Measurements from ENCODE around the gene NEUROD2. TPM values are rescaled to one million over a fixed set of nuclear protein-coding genes. Genes with fewer than 3 reads are reported as not detected.

NEUROD2 gene
- total RNA-seq, 2 experiments from 2014 or later, result not detected

DNA sequence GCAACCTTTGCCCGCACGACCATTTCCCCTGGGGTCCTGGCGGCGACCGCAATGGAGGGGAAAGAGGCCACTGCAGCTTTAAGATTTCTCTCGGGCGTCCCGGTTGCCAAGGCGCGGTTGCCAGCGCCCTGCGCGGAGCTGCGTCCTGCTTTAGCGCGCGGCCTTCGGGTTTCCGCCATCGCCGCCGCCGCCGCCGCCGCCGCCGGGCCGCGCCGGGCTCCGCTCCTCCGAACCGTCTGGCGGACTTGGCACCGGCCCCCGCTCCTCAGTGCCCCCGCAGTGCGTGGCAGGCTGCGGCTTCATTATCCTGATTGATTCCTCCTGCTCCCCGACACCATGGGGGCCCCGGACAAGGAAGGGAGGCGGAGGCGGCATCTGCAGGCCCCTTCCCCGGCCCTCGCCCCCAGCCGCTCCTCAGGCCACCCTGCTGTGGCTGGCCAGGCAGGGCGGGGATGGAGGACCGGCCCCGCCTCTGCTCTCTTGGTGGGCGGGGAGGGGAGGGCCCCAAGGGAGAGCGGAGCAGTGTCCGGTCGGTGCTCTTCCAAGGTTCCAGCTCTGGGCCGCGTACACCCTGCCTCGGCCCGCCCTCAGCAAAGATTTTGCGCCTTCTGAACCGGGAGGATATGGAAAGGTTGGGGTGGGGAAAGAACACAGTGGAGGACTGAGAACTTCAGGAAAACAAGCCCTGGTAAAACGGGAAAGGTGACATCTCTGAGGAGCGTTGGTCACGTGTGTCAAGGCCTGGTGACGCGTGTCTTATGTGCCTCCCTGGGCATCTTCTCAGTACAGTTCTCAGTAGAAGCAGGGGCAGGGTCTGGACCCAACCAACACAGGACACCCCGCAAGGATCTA, 34.0 kb downstream of the NEUROD2 start:
- peak overlapping the region; percentile 61 for H3K4me3 Mint-ChIP-seq
- peaks cover 3% of the 10 kb centered on the region for H3K4me1 Mint-ChIP-seq
- POLR2A ChIA-PET, result no interaction called here

DNA sequence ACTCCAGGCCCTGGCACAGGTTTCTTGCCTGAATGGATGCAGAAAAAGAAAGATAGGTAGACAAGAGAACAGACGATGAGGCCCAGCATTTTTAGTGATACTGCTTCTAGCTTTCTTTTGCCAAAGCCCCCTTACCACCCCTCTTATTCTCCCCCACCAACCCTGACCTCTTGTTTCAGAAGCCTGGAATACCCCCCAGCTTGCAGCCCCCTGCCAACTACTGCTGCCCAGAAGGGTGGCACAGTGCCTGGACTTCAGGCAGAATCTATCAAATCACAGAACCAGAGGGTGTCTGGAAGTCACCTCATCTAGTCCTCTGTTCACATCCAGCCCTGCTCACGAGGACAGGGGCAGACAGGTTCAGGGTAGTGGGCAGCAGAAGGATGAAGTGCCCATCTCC, 35.6 kb downstream of the NEUROD2 start:
- ChIA-PET CTCF (no interaction called here), POLR2A (no interaction called here)
- ATAC-seq (no peak), DNase-seq (no peak)
- Mint-ChIP-seq H3K4me1 (peaks cover 3% of the 10 kb centered on the region), H3K27me3 (peaks cover 4% of the 10 kb centered on the region), H3K36me3 (ENCODE audit: low read depth) (peaks cover 41% of the 10 kb centered on the region), H3K4me3 (no peak overlapping the region), H3K27ac (no peak overlapping the region), H3K9me3 (ENCODE audit: low read depth) (peaks cover 6% of the 10 kb centered on the region)
- intact Hi-C loops (cut with DNase I, micrococcal nuclease), result no loop called here

More for the DNA sequence above, 34.0 kb downstream of the NEUROD2 start:
- peaks cover 30% of the 10 kb centered on the region for H3K36me3 Mint-ChIP-seq (ENCODE audit: low read depth)
- peak; percentile 67 for DNase-seq
- H3K27ac Mint-ChIP-seq, result peak overlapping the region; percentile 55
- CTCF ChIA-PET, result interaction anchor here (0.6 to 1.4 kb wide), 3 partner anchors 43 to 440 kb away, joined by 3 to 5 read pairs (median 3); no protein-coding TSS in a partner anchor
- peaks cover 4% of the 10 kb centered on the region for H3K27me3 Mint-ChIP-seq
- intact Hi-C loops (cut with DNase I, micrococcal nuclease), result no loop called here
- peaks cover 6% of the 10 kb centered on the region for H3K9me3 Mint-ChIP-seq (ENCODE audit: low read depth)
- peak; percentile 81 for ATAC-seq

DNA sequence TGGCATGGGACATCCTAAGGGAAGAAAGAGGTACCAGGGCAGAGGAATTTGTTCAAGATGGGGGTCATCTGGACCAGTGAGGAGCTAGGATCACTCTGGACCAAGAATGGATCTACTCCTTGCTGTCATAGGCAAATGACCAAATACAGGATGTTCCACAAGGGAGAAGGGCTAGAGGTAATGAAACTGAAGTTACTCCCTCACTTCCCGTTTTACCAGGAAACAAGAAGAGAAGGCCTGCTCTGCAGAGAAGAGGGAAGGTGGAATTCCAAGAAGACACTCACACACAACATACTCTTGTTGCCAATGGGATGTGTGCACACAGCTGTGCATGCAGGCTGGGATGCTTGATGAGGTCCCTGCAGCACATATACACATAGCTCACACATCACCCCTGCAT, 38.6 kb downstream of the NEUROD2 start:
- no peak overlapping the region for H3K4me3 Mint-ChIP-seq
- peaks cover 3% of the 10 kb centered on the region for H3K27me3 Mint-ChIP-seq
- ChIA-PET POLR2A (no interaction called here), CTCF (no interaction called here)
- ATAC-seq (no peak), DNase-seq (no peak)
- intact Hi-C loops (cut with DNase I, micrococcal nuclease), result no loop called here
- peaks cover 6% of the 10 kb centered on the region for H3K9me3 Mint-ChIP-seq (ENCODE audit: low read depth)
- peaks cover 3% of the 10 kb centered on the region for H3K4me1 Mint-ChIP-seq
- H3K27ac Mint-ChIP-seq, result no peak overlapping the region
- peaks cover 50% of the 10 kb centered on the region for H3K36me3 Mint-ChIP-seq (ENCODE audit: low read depth)

DNA sequence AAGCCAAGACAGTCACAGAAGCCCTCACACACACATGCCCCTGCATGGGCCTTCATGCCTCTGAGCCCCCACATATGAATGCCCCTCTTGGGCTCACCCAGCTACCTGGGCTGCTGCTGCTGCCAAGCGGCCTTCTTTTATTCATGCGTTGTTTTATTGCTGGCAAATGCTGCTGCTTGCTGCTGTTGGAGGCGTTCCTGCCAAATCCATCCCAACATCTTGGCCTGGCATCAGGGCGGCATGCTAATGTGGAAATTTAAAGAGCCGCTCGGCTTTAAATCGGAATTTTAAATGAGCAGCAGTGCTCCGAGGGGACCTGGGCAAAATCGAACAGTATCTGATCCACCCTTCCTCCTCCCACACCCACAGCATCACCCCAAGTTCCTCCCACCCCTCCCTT, 39.0 kb downstream of the NEUROD2 start:
- intact Hi-C loops (cut with DNase I, micrococcal nuclease), result no loop called here
- no peaks in the 10 kb centered on the region for H3K27me3 Mint-ChIP-seq
- no peaks in the 10 kb centered on the region for H3K4me1 Mint-ChIP-seq
- ChIA-PET POLR2A (no interaction called here), CTCF (interaction anchor here (0.7 kb wide), 1 partner anchor 55 kb away, joined by 3 read pairs; no protein-coding TSS in a partner anchor)
- DNase-seq, result no peak
- H3K36me3 Mint-ChIP-seq (ENCODE audit: low read depth), result peaks cover 50% of the 10 kb centered on the region
- H3K4me3 Mint-ChIP-seq, result no peak overlapping the region
- ATAC-seq, result no peak
- H3K9me3 Mint-ChIP-seq (ENCODE audit: low read depth), result peaks cover 6% of the 10 kb centered on the region
- H3K27ac Mint-ChIP-seq, result no peak overlapping the region

DNA sequence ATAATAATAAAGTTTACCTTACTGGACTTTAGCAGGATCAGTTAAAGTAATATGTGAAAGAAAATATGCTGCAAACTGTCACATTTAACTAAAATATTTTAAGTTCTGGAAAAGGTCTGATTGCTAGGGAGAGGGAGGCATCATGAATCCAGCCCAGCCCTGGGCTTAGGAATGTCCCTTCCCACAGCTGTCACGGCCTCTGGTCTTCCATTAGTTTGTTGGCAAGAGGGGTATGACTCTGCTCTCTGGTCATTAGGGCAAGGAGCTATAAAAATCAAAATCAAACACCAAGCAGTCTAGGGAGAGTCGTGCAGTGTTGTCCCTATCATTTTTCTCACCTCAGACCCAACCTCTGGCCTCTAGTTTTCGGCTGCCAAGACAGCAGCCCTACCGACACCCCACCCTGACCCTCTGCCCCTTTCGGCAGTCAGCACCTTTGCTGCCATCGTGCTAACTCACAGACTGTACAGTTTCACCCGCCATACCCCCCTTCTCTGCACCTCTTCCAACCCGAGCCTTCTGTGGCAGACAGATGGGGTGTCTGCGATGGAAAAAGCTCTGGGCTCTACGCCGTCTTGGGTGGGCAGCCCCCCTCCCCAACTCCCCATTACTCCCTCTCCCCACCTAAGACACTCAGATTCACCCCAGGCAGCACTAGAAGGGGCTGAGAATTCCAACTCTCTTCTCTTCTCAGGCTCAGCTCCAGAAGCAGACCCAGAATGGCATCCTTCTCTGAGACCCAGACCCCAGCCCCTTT, 41.4 kb downstream of the NEUROD2 start:
- Mint-ChIP-seq H3K4me3 (no peak overlapping the region), H3K27me3 (no peaks in the 10 kb centered on the region), H3K9me3 (ENCODE audit: low read depth) (peaks cover 6% of the 10 kb centered on the region), H3K4me1 (no peaks in the 10 kb centered on the region), H3K36me3 (ENCODE audit: low read depth) (peaks cover 45% of the 10 kb centered on the region), H3K27ac (no peak overlapping the region)
- ATAC-seq (no peak), DNase-seq (no peak)
- intact Hi-C loops (cut with DNase I, micrococcal nuclease), result no loop called here
- CTCF ChIA-PET, result interaction anchor here (0.6 to 1.5 kb wide), 2 partner anchors 15 to 279 kb away, joined by 3 to 6 read pairs; no protein-coding TSS in a partner anchor
- POLR2A ChIA-PET, result no interaction called here

DNA sequence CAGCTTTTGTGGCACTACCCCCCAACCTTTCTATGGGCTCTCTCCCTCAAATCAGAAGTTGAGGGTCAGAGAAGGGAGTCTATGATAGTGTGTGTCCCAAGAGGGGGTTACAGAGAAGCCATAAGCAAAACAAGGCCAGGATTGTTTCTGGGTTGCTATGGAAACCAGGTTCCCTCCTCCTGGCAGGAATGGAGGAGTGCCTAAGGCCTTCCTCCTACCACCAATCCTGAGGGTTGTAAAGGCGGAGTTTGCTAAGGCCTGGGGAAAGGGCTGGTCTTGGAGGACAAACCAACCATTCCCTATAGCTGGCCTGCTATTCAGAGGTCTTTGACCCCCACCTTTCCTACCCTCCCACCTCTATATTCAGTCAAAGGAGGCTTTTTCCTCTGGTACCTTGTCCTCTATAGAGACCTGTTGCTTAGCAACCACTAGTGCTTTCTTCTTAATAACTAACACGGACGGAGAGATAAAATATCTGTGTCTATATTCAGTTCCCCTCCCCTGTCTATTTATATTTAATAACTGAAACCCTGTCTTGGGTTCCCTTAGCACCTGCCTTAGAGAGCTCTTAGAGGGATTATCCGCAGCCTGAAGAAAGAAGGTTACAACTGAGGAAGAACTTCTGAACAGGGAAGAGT, 43.4 kb downstream of the NEUROD2 start:
- intact Hi-C loops (cut with DNase I, micrococcal nuclease), result no loop called here
- ChIA-PET POLR2A (no interaction called here), CTCF (interaction anchor here (0.5 to 1.4 kb wide), 7 partner anchors 13 to 188 kb away, joined by 3 to 10 read pairs (median 3); no protein-coding TSS in a partner anchor)
- Mint-ChIP-seq H3K4me1 (no peaks in the 10 kb centered on the region), H3K36me3 (ENCODE audit: low read depth) (peaks cover 31% of the 10 kb centered on the region), H3K4me3 (no peak overlapping the region), H3K27me3 (no peaks in the 10 kb centered on the region), H3K27ac (no peak overlapping the region), H3K9me3 (ENCODE audit: low read depth) (no peaks in the 10 kb centered on the region)
- DNase-seq (no peak), ATAC-seq (no peak)

DNA sequence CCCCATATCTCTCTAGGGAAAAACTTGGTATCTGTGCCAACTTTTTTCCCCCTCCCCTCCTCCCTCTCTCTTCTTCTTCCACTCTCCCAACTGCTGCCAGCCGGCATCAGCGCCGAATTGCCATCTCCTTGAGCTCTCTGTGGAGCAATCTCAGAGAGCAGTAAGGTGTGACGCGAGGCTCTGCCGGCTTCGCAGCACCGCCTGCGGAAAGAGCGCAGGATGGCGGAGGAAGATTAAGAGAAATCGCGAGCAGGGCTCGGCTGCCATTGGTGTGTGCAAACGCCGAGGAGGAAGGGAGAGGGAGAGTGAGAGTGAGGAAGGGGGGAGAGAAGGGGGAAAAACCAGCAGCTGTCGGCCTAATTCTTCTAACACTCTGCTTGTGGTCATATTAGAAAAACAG, 44.2 kb downstream of the NEUROD2 start:
- Mint-ChIP-seq H3K4me3 (no peak overlapping the region), H3K36me3 (ENCODE audit: low read depth) (peaks cover 27% of the 10 kb centered on the region), H3K27ac (no peak overlapping the region), H3K27me3 (no peaks in the 10 kb centered on the region), H3K9me3 (ENCODE audit: low read depth) (no peaks in the 10 kb centered on the region), H3K4me1 (no peaks in the 10 kb centered on the region)
- ATAC-seq (no peak), DNase-seq (no peak)
- CTCF ChIA-PET, result interaction anchor here (0.5 kb wide), 2 partner anchors 13 to 189 kb away, joined by 3 read pairs; no protein-coding TSS in a partner anchor
- POLR2A ChIA-PET, result no interaction called here
- intact Hi-C loops (cut with DNase I, micrococcal nuclease), result no loop called here

DNA sequence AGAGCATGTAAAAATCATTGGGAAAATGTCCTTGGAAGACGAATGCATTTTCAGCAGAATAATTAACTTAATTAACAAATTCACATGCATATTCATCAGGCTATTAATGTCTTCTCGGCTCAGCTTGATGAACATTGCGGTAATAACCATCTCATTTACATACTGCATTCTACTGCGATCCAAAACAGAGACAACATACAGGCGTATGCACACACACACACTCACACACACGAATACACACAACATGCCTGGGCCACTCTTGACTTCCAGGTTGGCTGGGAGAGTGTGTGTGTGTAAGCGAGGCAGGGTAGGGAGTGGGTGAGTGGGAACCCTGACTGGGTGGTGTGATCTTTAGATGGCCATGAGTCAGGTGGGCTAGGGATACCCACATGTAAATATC, 44.7 kb downstream of the NEUROD2 start:
- ATAC-seq, result no peak
- Mint-ChIP-seq H3K36me3 (ENCODE audit: low read depth) (peaks cover 23% of the 10 kb centered on the region), H3K27me3 (no peaks in the 10 kb centered on the region), H3K4me1 (no peaks in the 10 kb centered on the region), H3K4me3 (no peak overlapping the region), H3K27ac (no peak overlapping the region), H3K9me3 (ENCODE audit: low read depth) (no peaks in the 10 kb centered on the region)
- POLR2A ChIA-PET, result no interaction called here
- CTCF ChIA-PET, result interaction anchor here (0.8 kb wide), 1 partner anchor 69 kb away, joined by 6 read pairs; no protein-coding TSS in a partner anchor
- DNase-seq, result no peak
- intact Hi-C loops (cut with DNase I, micrococcal nuclease), result no loop called here

DNA sequence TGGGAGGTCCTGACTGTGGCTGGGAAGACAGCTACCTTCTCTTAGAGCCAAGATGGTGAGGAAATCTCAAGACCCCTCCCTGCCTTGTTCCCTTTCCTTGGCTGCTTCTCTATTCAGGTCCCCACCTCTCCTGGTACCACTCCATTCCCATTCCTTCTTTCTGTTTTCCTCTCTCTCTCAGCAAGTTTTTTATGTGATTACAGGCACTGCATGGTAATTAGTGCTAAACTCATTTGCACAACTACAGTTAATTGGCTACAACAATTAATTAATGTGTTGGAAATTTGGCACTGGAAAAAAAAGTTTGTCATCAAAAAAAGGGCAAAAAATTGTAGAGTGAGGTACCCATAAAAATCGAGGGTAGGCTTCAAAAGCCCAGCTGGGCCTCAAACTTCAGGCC, 45.3 kb downstream of the NEUROD2 start:
- Mint-ChIP-seq H3K27me3 (no peaks in the 10 kb centered on the region), H3K36me3 (ENCODE audit: low read depth) (peaks cover 22% of the 10 kb centered on the region), H3K9me3 (ENCODE audit: low read depth) (no peaks in the 10 kb centered on the region), H3K4me3 (no peak overlapping the region), H3K27ac (no peak overlapping the region), H3K4me1 (no peaks in the 10 kb centered on the region)
- intact Hi-C loops (cut with DNase I, micrococcal nuclease), result no loop called here
- CTCF ChIA-PET, result interaction anchor here (0.6 to 0.8 kb wide), 2 partner anchors 19 to 70 kb away, joined by 3 to 6 read pairs; no protein-coding TSS in a partner anchor
- POLR2A ChIA-PET, result no interaction called here
- ATAC-seq (no peak), DNase-seq (no peak)

DNA sequence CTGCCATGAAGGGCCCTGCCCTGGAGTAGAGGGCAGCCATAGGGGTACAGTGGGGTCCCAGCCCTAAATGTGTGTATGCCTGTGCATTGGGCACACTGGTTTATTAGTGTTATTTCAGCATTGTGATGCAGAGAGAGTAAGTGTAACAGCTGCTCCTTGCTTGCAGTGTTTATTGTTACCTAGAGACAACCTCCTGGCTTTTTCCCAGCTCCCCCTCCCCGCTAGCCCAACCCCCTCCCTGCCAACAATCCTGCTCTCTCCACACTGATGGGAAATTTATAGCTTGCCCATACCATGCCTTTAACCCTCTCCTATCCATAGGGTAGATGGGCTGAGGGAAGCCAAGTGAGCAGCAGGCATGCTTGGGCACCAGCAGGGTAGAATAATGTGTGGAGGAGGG, 51.3 kb downstream of the NEUROD2 start:
- POLR2A ChIA-PET, result no interaction called here
- H3K27me3 Mint-ChIP-seq, result no peaks in the 10 kb centered on the region
- no peak overlapping the region for H3K4me3 Mint-ChIP-seq
- DNase-seq, result no peak
- intact Hi-C loops (cut with DNase I, micrococcal nuclease), result no loop called here
- no peaks in the 10 kb centered on the region for H3K4me1 Mint-ChIP-seq
- H3K27ac Mint-ChIP-seq, result no peak overlapping the region
- ATAC-seq, result no peak
- CTCF ChIA-PET, result interaction anchor here (1.0 to 3.0 kb wide), 2 partner anchors 31 to 66 kb away, joined by 3 to 12 read pairs; no protein-coding TSS in a partner anchor
- no peaks in the 10 kb centered on the region for H3K9me3 Mint-ChIP-seq (ENCODE audit: low read depth)
- peaks cover 25% of the 10 kb centered on the region for H3K36me3 Mint-ChIP-seq (ENCODE audit: low read depth)

DNA sequence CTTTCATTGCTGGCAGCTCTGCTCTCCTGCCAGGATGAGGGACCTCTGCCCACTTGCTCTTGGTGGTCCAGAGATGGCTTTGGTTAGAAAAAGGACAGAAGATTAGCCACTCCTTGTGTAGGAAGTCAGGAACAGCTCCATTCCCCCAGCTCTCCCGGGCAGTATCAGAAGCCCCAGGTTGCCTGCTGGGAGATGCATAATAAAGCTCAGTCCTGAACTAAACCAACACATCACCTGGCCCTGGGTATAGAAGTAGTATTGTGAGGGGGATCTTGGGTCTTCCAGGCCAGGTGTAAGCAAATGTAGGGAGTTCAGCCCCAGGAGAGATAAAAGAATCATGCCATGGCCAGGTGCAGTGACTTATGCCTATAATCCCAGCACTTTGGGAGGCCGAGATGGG, 52.4 kb downstream of the NEUROD2 start:
- Mint-ChIP-seq H3K36me3 (ENCODE audit: low read depth) (peaks cover 26% of the 10 kb centered on the region), H3K4me3 (no peak overlapping the region), H3K27ac (no peak overlapping the region), H3K27me3 (no peaks in the 10 kb centered on the region), H3K4me1 (no peaks in the 10 kb centered on the region), H3K9me3 (ENCODE audit: low read depth) (no peaks in the 10 kb centered on the region)
- ATAC-seq (no peak), DNase-seq (no peak)
- intact Hi-C loops (cut with DNase I, micrococcal nuclease), result no loop called here
- CTCF ChIA-PET, result interaction anchor here (0.7 to 0.9 kb wide), 2 partner anchors 9 to 249 kb away, joined by 3 to 4 read pairs; no protein-coding TSS in a partner anchor
- POLR2A ChIA-PET, result no interaction called here
